Gastrocnemius medialis (tissue), 4 donors: ENCODE data around the gene TRIOBP. TPM values are rescaled to one million over a fixed set of nuclear protein-coding genes. Genes with fewer than 3 reads are reported as not detected.
"Not testable (repeated sequence)": the region's sequence is repeated elsewhere in the genome, so short reads cannot be mapped to it uniquely, and the experiment has no call there.

ENCODE experiments used
- ATAC-seq, 2 donors: fragments of 150-250 bp; one replicate each; pipeline ENCODE4 v1.9.1; 2016
- DNase-seq, 2 donors: peaks; one replicate each; pipeline ENCODE4 v3.0.0-alpha.2; 2019
- H3K27ac ChIP-seq, 4 donors: fragments of 200-600 bp; sonication (generic); 1 replicate in 1 of 4; 2 replicates in 3 of 4; pipeline ENCODE4 v1.5.1; 2016 to 2018; ENCODE audit warnings: mild to moderate bottlenecking in 2 of 4, moderate library complexity in 1 of 4
- H3K27me3 ChIP-seq, 3 donors: fragments of 200-600 bp; sonication (generic) in 2 of 3; 1 replicate in 1 of 3; 2 replicates in 2 of 3; pipeline versions ENCODE4 v1.5.1 to v1.6.0; 2016 to 2019; ENCODE audit warnings: mild to moderate bottlenecking in 1 of 3, moderate library complexity in 1 of 3
- H3K36me3 ChIP-seq, 2 donors: fragments of 200-600 bp; sonication (generic) in 1 of 2; one replicate each; pipeline ENCODE4 v1.5.1; 2017 to 2018
- H3K4me1 ChIP-seq, 2 donors: fragments of 200-600 bp; sonication (generic) in 1 of 2; one replicate each; pipeline ENCODE4 v1.5.1; 2016 to 2017; ENCODE audit warnings: mild to moderate bottlenecking in 2 of 2
- H3K4me3 ChIP-seq, 4 donors: fragments of 200-600 bp; sonication (generic) in 3 of 4; 1 replicate in 1 of 4; 2 replicates in 3 of 4; pipeline ENCODE4 v1.5.1; 2016 to 2019; ENCODE audit warnings: mild to moderate bottlenecking in 2 of 4
- H3K9me3 ChIP-seq, 3 donors: fragments of 200-600 bp; sonication (generic) in 2 of 3; 1 replicate in 1 of 3; 2 replicates in 2 of 3; pipeline ENCODE4 v1.5.1; 2016 to 2019
- CTCF ChIP-seq, 5 experiments: fragments of 450-650 bp in 3 of 5; fragments of 200-600 bp in 2 of 5; sonication (generic) in 2 of 5; IDR thresholded peaks in 4 of 5; conservative IDR thresholded peaks in 1 of 5; 1 replicate in 4 of 5; 2 replicates in 1 of 5; pipeline ENCODE4 v1.5.1; 2016 to 2019; ENCODE audit warnings: antibody characterized with exemption in 5 of 5, mild to moderate bottlenecking in 3 of 5, moderate library complexity in 3 of 5
- POLR2A ChIP-seq, 2 donors: fragments of 450-650 bp; IDR thresholded peaks; one replicate each; pipeline ENCODE4 v1.6.1; 2017; ENCODE audit warnings: antibody characterized with exemption in 2 of 2, mild to moderate bottlenecking in 2 of 2, moderate library complexity in 2 of 2
- in situ Hi-C, 4 donors: fragments of 200-750 bp; cut with MboI; loops; one replicate each; pipeline versions ENCODE4 v1.15.0 to v1.8.0; 2017; ENCODE audit warnings: low sequenced_read_pairs in 4 of 4
- intact Hi-C: fragments of 100-400 bp; cut with DNase I; formaldehyde crosslinking; loops from one replicate; pipeline ENCODE4 v1.15.1; 2023; ENCODE audit warnings: low total_unique reads
- total RNA-seq, 4 donors: library from RNA; depleted of rRNA; stranded (reverse); fragments of >200 nt; gene quantifications; one replicate each; pipeline versions ENCODE4 v1.1.0 to v1.2.3, GENCODE V29; 2016

TRIOBP gene
- total RNA-seq, 4 donors from 2014 or later, result 21.7 to 38.2 (median 30.3) TPM

- intact Hi-C loops (loop anchor here (5.0 kb wide), 1 partner anchor 93 kb away; no protein-coding TSS in a partner anchor), in situ Hi-C loops (no loop called here)
- ATAC-seq, result no peak
- H3K27me3 ChIP-seq, result no peaks in the 10 kb centered on the region
- peak overlapping the region in 1 of 4 donors; percentile 0 for H3K27ac ChIP-seq
- H3K4me1 ChIP-seq, result peaks cover 13 to 14% of the 10 kb centered on the region in 2 donors
- H3K9me3 ChIP-seq, result no peaks in the 10 kb centered on the region
- no peaks in the 10 kb centered on the region for H3K36me3 ChIP-seq
- DNase-seq, result no peak
- no peak overlapping the region for H3K4me3 ChIP-seq
- TF ChIP-seq CTCF (IDR thresholded peaks at IDR 0.05 in 4 of 5, conservative IDR thresholded peaks at IDR 0.05 in 1 of 5), result no peak
- TF ChIP-seq POLR2A (IDR thresholded peaks at IDR 0.05), result no peak
Observed at GRCh38 chr22:37654563-37655251, 42.1 kb upstream of the TRIOBP start.

GRCh38 chr22:37655252-37655563 lies 41.6 kb upstream of the TRIOBP start:
- peaks cover 17 to 18% of the 10 kb centered on the region in 2 donors for H3K4me1 ChIP-seq
- no peaks in the 10 kb centered on the region for H3K36me3 ChIP-seq
- DNase-seq (no peak), ATAC-seq (no peak)
- intact Hi-C loops (loop anchor here (5.0 kb wide), 1 partner anchor 92 kb away; no protein-coding TSS in a partner anchor), in situ Hi-C loops (no loop called here)
- peak overlapping the region in 1 of 4 donors; percentile 0 for H3K27ac ChIP-seq
- no peaks in the 10 kb centered on the region for H3K27me3 ChIP-seq
- H3K4me3 ChIP-seq, result no peak overlapping the region
- H3K9me3 ChIP-seq, result no peaks in the 10 kb centered on the region
- TF ChIP-seq POLR2A (IDR thresholded peaks at IDR 0.05), result no peak
- TF ChIP-seq CTCF (IDR thresholded peaks at IDR 0.05 in 4 of 5, conservative IDR thresholded peaks at IDR 0.05 in 1 of 5), result no peak

- ATAC-seq, H3K27me3 ChIP-seq, H3K9me3 ChIP-seq, H3K36me3 ChIP-seq, in situ Hi-C loops, DNase-seq, H3K4me3 ChIP-seq: not testable (repeated sequence)
- peaks cover 28 to 30% of the 10 kb centered on the region in 2 donors for H3K4me1 ChIP-seq
- intact Hi-C loops, result loop anchor here (5.0 kb wide), 1 partner anchor 91 kb away; no protein-coding TSS in a partner anchor
- peak overlapping the region in 3 of 4 donors; percentile 0 to 43 (median 40) for H3K27ac ChIP-seq
Observed at GRCh38 chr22:37656583-37656982, 40.3 kb upstream of the TRIOBP start.

- DNase-seq (no peak), ATAC-seq (no peak)
- H3K27ac ChIP-seq, result peak overlapping the region; percentile 81 to 88 (median 86)
- TF ChIP-seq CTCF (IDR thresholded peaks at IDR 0.05 in 4 of 5, conservative IDR thresholded peaks at IDR 0.05 in 1 of 5) (no peak), POLR2A (IDR thresholded peaks at IDR 0.05) (peak in 1 of 2 donors; percentile 4)
- peaks cover 35 to 37% of the 10 kb centered on the region in 2 donors for H3K4me1 ChIP-seq
- H3K27me3 ChIP-seq, result no peaks in the 10 kb centered on the region
- H3K9me3 ChIP-seq, result no peaks in the 10 kb centered on the region
- H3K4me3 ChIP-seq, result peak overlapping the region; percentile 54 to 63 (median 56)
- no peaks in the 10 kb centered on the region for H3K36me3 ChIP-seq
- in situ Hi-C loops, result no loop called here
- intact Hi-C loops, result loop anchor here (1.0 to 5.0 kb wide), 2 partner anchors 18 to 90 kb away; partner anchors contain the start of gene LGALS1
Observed at GRCh38 chr22:37657590-37658132, 39.2 kb upstream of the TRIOBP start.
